H1 (cell line): Measurements from ENCODE around the gene LSM7.

ENCODE experiments used
- CTCF ChIP-seq, 3 experiments: IDR thresholded peaks; 1 replicate in 2 of 3; 2 replicates in 1 of 3; pipeline versions ENCODE4 v1.5.1 to v1.6.1; 2011; ENCODE audit warnings: low read length in 3 of 3, mild to moderate bottlenecking in 3 of 3, inconsistent platforms in 2 of 3, low read depth in 1 of 3, moderate library complexity in 1 of 3; ENCODE audit not compliant: insufficient read depth in 1 of 3; ENCODE audit errors: control extremely low read depth in 1 of 3
- TAF1 ChIP-seq: IDR thresholded peaks from 2 replicates; pipeline ENCODE4 v1.6.1; 2011; ENCODE audit warnings: mild to moderate bottlenecking, low read depth, low read length

GRCh38 chr19:2283835-2284507 lies 44.4 kb downstream of the LSM7 start:
- TF ChIP-seq TAF1 = no peak
- no peak for TF ChIP-seq CTCF (IDR thresholded peaks at IDR 0.05; ENCODE audit: control extremely low read depth in 1 of 3, insufficient read depth in 1 of 3, low read depth in 1 of 3, low read length in 3 of 3)
